ENCODE measurements around the gene TRMT1.

Gene TRMT1

DNA sequence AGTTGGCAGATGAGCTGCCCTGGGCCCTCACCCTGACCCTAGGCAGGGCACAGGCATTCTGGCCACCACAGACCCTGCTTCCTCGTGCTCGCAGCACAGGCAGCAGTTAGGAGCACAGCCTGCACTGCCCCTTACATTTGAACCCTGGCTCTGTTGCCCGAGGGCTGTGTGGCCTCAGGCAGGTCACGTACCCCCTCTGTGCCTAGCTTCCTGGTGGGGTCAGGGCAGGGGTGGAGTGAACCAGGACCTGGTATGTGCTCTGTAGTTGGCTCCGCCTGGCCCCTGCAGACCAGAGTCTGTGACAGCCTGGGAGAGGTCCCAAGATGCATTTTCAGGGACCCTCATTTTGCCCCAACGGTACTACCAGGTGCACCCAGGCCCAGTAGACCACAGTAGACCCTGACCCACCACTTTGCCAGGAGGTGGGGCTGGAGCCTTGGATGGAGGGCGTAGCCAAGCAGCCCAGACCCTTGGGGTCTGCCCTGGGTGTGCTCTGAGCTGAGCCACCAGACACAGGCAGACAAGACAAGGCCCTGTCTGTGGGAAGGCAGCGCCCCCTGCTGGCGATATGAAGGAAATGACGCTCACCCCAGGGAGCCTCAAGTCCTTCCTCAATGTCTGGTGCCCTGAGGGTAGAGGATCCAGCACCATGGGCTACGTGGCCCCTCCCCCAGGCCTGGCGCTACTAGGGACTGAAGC lies 23.0 kb downstream of the TRMT1 start:
- Histone ChIP-seq H3K4me1 (ENCODE audit: control insufficient read depth, insufficient read depth, low read length, unreplicated experiment) (peaks cover 9% of the 10 kb centered on the region), H3K27ac (ENCODE audit: low read depth, low read length) (no peak overlapping the region), H3K27me3 (ENCODE audit: insufficient read depth, low read length) (no peaks in the 10 kb centered on the region)

DNA sequence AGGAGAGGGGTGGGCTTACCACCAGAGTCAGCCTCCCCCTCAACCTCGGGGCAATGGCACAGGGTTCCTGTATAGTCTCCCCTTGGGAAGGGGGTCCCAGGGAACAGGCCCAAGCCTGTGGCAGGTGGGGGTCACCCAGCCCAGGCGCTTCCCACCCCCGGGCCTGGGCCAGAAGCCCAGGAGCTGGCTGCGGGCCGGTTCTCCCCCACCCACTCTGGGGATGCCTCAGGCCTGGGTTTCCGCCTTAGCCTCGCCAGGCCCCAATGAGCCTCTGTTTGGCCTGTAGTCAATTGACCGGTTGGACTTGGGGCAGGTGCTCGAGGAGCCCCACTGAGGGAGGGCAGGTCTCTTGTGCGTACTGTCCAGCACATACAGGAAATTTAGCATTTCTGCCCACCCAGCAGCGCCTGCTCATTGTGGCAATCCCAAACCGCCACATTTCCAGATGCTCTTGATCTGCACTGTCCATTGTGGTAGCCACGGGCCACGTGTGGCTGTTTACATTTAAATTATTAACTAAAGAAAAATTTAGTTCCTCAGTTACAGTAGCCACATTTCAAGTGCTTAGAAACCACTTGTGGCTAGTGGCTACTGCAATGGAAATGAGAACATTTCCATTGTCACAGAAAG lies 23.8 kb downstream of the TRMT1 start:
- Histone ChIP-seq H3K79me2 (ENCODE audit: control insufficient read depth, insufficient read depth, low read length, unreplicated experiment) (no peaks in the 10 kb centered on the region), H3K27ac (ENCODE audit: low read depth, low read length) (no peak overlapping the region), H3K4me3 (ENCODE audit: low read depth, low read length) (no peak overlapping the region), H3K36me3 (ENCODE audit: insufficient read depth, low read length) (no peaks in the 10 kb centered on the region), H3K4me1 (ENCODE audit: control insufficient read depth, insufficient read depth, low read length, unreplicated experiment) (peaks cover 9% of the 10 kb centered on the region), H2AFZ (ENCODE audit: low read length, unreplicated experiment) (no peak overlapping the region), H3K27me3 (ENCODE audit: insufficient read depth, low read length) (no peaks in the 10 kb centered on the region)

More for the DNA sequence above, 23.0 kb downstream of the TRMT1 start:
- Histone ChIP-seq H2AFZ (ENCODE audit: low read length, unreplicated experiment) (no peak overlapping the region), H3K79me2 (ENCODE audit: control insufficient read depth, insufficient read depth, low read length, unreplicated experiment) (no peaks in the 10 kb centered on the region), H3K4me3 (ENCODE audit: low read depth, low read length) (no peak overlapping the region), H3K36me3 (ENCODE audit: insufficient read depth, low read length) (no peaks in the 10 kb centered on the region)

DNA sequence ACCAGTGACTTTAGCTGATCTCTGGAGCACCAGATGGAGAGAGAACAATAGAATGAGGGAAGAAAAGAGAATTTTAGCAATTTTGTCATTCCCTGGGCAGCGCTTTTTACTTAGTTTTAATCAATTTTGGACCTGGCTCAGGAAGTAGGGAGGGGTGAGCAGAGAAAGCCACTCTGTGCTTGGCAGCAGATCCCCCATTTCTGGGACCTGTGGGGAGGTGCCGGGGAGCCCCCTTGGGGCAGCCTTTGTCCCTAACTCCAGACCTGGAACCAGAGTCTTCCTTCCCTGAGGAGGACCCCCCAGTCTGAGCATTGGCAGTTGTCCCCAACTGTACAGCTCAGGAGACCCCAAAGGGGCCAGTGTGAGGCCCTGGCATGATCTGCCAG lies 24.4 kb downstream of the TRMT1 start:
- peaks cover 9% of the 10 kb centered on the region for H3K4me1 ChIP-seq (ENCODE audit: control insufficient read depth, insufficient read depth, low read length, unreplicated experiment)
- H3K27ac ChIP-seq (ENCODE audit: low read depth, low read length): no peak overlapping the region
- no peak overlapping the region for H3K4me3 ChIP-seq (ENCODE audit: low read depth, low read length)
- H2AFZ ChIP-seq (ENCODE audit: low read length, unreplicated experiment): no peak overlapping the region
- no peaks in the 10 kb centered on the region for H3K36me3 ChIP-seq (ENCODE audit: insufficient read depth, low read length)
- H3K79me2 ChIP-seq (ENCODE audit: control insufficient read depth, insufficient read depth, low read length, unreplicated experiment): no peaks in the 10 kb centered on the region
- H3K27me3 ChIP-seq (ENCODE audit: insufficient read depth, low read length): no peaks in the 10 kb centered on the region

DNA sequence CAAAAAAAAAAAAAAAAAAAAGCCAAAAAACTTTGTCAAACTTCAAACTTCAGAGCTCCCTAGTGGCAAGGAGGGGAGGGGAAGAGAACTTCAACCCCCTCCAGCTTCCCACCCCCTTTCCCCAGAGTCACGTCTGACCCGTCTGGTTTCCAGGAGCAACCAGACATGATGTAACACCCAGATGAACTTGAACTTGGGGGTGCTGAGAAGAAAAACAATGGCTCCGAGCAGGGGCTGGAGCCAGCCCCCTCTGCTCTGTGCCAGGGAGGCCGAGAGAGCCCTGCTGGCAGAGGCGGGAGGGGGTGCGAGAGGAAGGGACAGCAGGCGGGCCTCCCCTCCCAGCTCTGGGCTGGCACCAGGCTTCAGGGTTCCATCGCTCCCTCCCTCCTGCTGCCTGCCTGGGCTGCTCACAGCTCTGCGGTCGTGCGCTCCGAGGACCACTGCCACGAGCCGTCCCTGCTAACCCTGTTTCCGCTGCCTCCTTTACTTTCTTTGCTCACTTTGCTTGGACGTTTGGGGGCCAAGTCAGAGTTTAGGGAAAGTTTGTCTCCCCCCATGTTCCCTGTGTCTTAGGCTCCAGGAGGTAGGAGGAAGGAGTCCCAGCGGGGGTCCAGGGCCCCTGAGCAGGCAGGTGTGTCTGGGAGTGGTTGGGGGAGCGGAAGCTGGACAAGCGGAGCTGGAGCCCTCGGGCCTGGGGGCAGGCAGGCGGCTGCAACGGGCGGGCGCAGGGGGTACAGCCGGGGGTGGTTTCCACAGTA lies 25.0 kb downstream of the TRMT1 start:
- Histone ChIP-seq H3K4me1 (ENCODE audit: control insufficient read depth, insufficient read depth, low read length, unreplicated experiment) (peaks cover 9% of the 10 kb centered on the region), H3K27ac (ENCODE audit: low read depth, low read length) (no peak overlapping the region; the same call in 1 of the 2 replicates)

DNA sequence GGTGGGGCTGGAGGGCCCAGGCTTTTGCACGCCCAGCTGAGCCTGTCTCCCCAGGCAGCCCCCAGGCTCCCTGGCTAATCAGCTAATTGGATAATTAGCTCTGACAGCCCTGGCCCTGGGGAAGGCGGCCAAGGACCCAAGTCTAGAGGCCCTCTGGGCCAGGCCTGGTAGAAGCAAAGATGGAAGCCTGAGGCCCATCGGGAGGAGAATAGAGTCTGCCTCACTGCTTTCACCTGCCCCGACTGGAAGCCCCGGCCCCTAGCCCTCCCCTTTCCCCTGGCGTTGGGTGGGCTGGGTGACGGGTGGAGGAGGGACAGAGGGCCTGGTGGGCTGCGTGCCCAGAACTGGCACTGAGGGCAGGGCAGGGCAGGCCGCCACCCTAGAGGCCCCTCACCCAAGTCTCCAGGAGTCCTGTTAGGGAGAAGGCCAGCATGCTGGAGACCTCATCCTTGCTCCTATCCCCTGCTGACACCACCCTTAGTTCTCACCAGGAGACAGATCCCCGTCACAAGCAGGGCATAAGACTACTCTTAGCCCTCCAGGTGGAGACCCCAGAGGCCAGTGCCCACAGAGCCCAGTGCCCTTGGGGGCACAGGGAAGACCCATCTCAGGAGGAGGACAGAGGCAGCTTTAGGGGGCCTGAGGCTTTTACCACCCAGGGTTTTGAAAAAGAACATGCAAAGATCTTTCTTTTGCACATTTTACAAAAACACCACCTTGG lies 25.9 kb downstream of the TRMT1 start:
- Histone ChIP-seq H3K79me2 (ENCODE audit: control insufficient read depth, insufficient read depth, low read length, unreplicated experiment) (no peaks in the 10 kb centered on the region), H3K4me1 (ENCODE audit: control insufficient read depth, insufficient read depth, low read length, unreplicated experiment) (peaks cover 9% of the 10 kb centered on the region), H3K36me3 (ENCODE audit: insufficient read depth, low read length) (no peaks in the 10 kb centered on the region), H2AFZ (ENCODE audit: low read length, unreplicated experiment) (no peak overlapping the region), H3K27ac (ENCODE audit: low read depth, low read length) (no peak overlapping the region), H3K27me3 (ENCODE audit: insufficient read depth, low read length) (no peaks in the 10 kb centered on the region), H3K4me3 (ENCODE audit: low read depth, low read length) (no peak overlapping the region)

More for the DNA sequence above, 25.0 kb downstream of the TRMT1 start:
- Histone ChIP-seq H3K4me3 (ENCODE audit: low read depth, low read length) (no peak overlapping the region), H3K79me2 (ENCODE audit: control insufficient read depth, insufficient read depth, low read length, unreplicated experiment) (no peaks in the 10 kb centered on the region), H3K36me3 (ENCODE audit: insufficient read depth, low read length) (no peaks in the 10 kb centered on the region), H3K27me3 (ENCODE audit: insufficient read depth, low read length) (no peaks in the 10 kb centered on the region), H2AFZ (ENCODE audit: low read length, unreplicated experiment) (no peak overlapping the region)

DNA sequence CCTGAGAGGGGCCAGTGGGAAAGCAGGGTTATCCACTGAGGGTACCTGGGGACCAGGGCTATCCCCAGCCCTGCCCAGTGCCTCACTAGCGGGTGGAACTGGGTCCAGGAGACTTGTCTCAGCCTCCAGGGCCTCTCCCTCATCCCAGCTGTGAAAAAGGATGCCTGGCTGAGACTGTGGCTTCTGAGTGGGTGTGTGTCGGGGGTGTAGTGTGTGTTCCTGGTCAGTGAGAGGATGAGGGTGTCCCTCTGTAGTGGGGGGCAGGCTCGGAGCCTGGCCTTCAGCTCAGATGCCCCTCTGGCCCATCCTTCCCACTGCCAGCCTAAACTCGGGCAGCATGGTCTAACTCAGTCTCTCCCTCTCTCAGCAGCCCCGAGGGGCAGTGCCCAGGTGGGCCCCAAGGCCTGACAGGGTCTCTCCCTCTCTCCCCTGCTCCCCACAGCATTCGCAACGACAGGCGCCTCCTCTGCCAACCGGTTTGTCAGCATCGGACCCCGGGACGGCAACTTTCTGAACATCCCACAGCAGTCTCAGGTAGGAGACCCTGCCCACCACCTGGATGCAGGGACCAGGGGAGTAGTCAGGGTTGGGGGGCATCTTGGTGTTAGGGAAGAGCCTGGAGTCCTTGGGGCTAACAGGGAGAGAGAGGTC lies 26.6 kb downstream of the TRMT1 start:
- Histone ChIP-seq H3K4me3 (ENCODE audit: low read depth, low read length) (no peak overlapping the region), H3K27me3 (ENCODE audit: insufficient read depth, low read length) (no peaks in the 10 kb centered on the region), H3K4me1 (ENCODE audit: control insufficient read depth, insufficient read depth, low read length, unreplicated experiment) (peaks cover 9% of the 10 kb centered on the region), H3K79me2 (ENCODE audit: control insufficient read depth, insufficient read depth, low read length, unreplicated experiment) (peaks cover 2% of the 10 kb centered on the region), H3K27ac (ENCODE audit: low read depth, low read length) (no peak overlapping the region), H2AFZ (ENCODE audit: low read length, unreplicated experiment) (no peak overlapping the region), H3K36me3 (ENCODE audit: insufficient read depth, low read length) (no peaks in the 10 kb centered on the region)

DNA sequence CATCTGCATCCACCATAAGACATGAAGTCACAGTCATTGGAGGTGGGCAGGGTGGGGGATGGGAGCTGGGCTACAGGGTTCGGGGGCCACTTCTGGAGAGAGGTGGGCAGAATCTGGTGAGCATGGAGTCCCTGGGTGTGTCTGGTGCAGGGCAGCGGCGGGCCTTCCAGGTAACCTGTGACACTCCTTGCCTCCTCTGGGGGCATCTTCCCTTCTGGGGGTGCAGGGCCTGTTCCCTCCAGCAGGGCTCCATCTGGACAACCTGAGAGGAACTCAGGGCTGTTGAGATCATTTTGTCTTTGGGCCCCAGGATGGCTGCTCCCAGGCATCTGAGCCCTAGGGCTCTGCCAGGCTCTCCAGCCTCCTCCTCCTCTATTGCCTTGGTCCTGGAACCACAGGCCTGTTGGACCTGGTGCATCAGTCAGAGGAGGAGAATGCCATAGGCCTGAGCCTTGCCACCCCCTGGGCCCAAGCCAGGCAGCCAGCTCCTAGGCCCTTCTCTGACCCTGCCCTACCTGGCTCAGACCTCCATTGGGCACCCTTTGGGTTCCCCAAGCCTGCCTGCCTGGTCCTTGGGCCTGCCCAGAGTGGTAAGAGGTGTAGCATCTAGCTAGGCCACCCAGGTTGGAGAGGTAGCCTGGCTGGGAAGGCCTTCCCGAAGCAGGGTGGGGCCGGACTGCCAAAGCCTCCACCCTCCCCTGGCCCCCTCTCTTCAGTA lies 27.2 kb downstream of the TRMT1 start:
- Histone ChIP-seq H2AFZ (ENCODE audit: low read length, unreplicated experiment) (no peak overlapping the region), H3K4me3 (ENCODE audit: low read depth, low read length) (no peak overlapping the region), H3K27ac (ENCODE audit: low read depth, low read length) (no peak overlapping the region), H3K4me1 (ENCODE audit: control insufficient read depth, insufficient read depth, low read length, unreplicated experiment) (peaks cover 9% of the 10 kb centered on the region), H3K79me2 (ENCODE audit: control insufficient read depth, insufficient read depth, low read length, unreplicated experiment) (peaks cover 2% of the 10 kb centered on the region), H3K27me3 (ENCODE audit: insufficient read depth, low read length) (no peaks in the 10 kb centered on the region), H3K36me3 (ENCODE audit: insufficient read depth, low read length) (no peaks in the 10 kb centered on the region)

DNA sequence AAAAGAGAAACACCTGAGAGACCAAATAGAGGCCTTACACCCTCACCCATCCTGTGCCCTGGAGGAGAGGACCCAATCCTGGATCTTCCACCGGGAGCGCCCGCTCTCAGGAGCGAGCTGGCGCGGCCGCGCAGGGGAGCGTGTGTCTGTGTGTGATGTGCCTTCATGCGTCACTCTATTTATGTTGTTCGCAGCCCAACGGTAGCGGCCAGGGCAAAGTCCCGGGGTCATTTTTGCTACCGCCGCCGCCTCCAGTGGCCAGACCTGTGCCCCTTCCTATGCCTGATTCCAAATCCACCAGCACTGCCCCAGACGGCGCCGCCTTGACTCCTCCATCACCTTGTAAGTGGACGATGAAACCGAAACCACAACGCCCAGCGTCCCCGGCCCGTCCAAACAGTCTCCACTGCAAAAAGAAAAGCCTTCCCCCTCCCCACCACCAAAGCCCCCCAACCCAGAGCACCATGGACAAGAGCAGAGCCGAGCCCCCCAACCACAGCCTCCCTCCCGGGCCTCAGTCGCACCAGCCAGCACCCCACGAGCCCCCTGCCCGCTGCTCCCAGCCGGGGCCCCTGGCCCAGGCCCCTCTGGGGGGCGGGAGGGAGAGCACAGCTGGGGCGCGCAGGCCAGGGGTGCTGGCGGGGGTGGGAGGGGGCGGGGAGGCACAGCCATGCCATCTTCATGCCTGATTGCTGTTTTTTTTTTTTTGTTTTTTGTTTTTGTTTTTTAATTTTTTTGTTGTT lies 28.6 kb downstream of the TRMT1 start:
- H3K27ac ChIP-seq (ENCODE audit: low read depth, low read length): no peak overlapping the region
- peaks cover 2% of the 10 kb centered on the region for H3K79me2 ChIP-seq (ENCODE audit: control insufficient read depth, insufficient read depth, low read length, unreplicated experiment)
- no peak overlapping the region for H3K4me3 ChIP-seq (ENCODE audit: low read depth, low read length)
- H3K4me1 ChIP-seq (ENCODE audit: control insufficient read depth, insufficient read depth, low read length, unreplicated experiment): peaks cover 9% of the 10 kb centered on the region
- no peaks in the 10 kb centered on the region for H3K27me3 ChIP-seq (ENCODE audit: insufficient read depth, low read length)
- H2AFZ ChIP-seq (ENCODE audit: low read length, unreplicated experiment): no peak overlapping the region
- no peaks in the 10 kb centered on the region for H3K36me3 ChIP-seq (ENCODE audit: insufficient read depth, low read length)

DNA sequence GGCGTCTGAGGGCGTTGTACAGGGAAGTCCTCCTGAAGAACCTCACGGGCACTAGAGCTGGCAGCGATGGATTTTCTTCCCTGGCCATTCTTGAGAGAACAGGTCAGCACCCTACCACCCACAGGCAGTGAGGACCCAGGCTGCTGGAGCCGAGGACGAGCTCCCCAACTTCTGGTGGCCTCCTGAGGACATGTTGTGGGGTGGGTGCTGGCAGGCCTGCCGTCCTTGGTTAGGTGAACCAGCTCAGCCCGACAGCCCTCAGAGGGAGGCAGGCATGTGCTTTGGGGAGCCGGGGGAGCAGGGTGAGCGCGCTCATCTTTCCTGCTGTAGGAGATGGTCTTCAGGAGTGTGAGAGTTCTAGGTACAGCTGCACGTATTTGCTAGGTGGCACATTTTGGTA lies 29.2 kb downstream of the TRMT1 start:
- Histone ChIP-seq H3K4me1 (ENCODE audit: control insufficient read depth, insufficient read depth, low read length, unreplicated experiment) (peaks cover 9% of the 10 kb centered on the region), H3K4me3 (ENCODE audit: low read depth, low read length) (no peak overlapping the region), H3K27ac (ENCODE audit: low read depth, low read length) (no peak overlapping the region), H2AFZ (ENCODE audit: low read length, unreplicated experiment) (no peak overlapping the region), H3K36me3 (ENCODE audit: insufficient read depth, low read length) (no peaks in the 10 kb centered on the region), H3K27me3 (ENCODE audit: insufficient read depth, low read length) (no peaks in the 10 kb centered on the region), H3K79me2 (ENCODE audit: control insufficient read depth, insufficient read depth, low read length, unreplicated experiment) (peaks cover 2% of the 10 kb centered on the region)

Data from ACC112 (cell line).